LNCAP (cell line): ENCODE data around the gene ADORA2A.

Experiments
- TF ChIP-seq, protein P1 (sequence below): fragments of 450-650 bp; IDR thresholded peaks from 2 replicates; pipeline ENCODE4 v1.5.1; 2017; ENCODE audit warnings: mild to moderate bottlenecking

The ADORA2A gene

GRCh38 chr22:24433001-24433827 lies 5.8 kb downstream of the ADORA2A start:
- TF ChIP-seq, protein P1, sequence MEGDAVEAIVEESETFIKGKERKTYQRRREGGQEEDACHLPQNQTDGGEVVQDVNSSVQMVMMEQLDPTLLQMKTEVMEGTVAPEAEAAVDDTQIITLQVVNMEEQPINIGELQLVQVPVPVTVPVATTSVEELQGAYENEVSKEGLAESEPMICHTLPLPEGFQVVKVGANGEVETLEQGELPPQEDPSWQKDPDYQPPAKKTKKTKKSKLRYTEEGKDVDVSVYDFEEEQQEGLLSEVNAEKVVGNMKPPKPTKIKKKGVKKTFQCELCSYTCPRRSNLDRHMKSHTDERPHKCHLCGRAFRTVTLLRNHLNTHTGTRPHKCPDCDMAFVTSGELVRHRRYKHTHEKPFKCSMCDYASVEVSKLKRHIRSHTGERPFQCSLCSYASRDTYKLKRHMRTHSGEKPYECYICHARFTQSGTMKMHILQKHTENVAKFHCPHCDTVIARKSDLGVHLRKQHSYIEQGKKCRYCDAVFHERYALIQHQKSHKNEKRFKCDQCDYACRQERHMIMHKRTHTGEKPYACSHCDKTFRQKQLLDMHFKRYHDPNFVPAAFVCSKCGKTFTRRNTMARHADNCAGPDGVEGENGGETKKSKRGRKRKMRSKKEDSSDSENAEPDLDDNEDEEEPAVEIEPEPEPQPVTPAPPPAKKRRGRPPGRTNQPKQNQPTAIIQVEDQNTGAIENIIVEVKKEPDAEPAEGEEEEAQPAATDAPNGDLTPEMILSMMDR: no peak

GRCh38 chr22:24433828-24434470 lies 6.5 kb downstream of the ADORA2A start:
- TF ChIP-seq, protein P1: no peak

DNA sequence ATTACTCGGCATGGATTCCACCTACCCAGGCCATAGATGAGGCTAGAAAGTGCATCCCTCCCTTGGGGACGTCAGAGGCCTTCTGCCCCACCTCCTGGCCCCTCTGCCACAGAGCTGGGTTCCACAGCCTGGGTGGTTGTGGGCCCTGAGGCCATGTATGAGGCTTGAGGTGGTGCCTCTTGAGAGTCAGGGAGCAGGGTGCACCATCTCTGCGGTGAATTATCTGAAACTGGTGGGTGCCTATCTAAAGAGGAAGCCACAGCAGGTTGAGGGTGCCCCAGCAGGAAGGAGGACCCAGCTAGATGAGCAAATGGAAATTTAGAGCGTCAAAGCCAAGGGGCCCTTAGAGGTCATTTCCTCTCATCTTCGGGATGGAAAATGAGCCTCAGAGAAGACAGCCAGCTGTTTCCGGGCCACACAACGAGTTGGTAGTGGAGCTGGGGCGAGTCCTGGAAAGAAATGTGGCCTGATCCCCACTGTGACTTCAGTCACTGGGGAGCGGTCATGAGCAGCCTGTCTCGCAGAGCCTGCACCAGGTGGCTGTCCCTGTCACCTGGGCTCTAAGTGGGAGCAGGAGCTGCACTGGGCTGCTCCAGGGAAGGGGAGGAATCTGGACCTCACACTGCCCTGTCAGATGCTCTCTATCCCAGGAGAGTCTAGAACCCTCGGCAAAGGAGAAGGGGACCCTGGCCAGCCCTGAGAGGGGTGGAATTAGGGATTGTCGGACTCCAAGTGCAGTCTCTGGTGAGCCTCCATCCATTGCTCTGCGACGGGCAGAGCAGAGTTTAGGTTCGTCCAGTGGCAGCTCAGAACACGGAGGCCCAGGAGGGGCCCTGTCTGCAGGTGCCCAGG lies 7.3 kb downstream of the ADORA2A start:
- TF ChIP-seq, protein P1: no peak

DNA sequence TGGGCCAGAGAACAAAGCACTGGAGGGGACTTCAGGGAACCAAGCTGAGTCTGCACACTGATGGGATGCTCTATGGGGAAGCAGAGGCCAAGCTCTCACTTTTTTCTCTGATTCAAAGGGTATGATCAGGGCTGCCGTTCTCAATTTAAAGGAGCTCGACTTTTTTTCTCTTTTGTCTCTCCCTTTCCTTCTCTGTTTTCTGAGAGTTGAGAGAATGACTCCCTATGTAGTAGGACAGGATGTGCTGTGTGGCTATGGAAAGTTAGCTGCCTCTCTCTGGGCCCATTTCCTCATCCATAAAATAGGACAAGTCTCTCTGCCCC lies 7.9 kb downstream of the ADORA2A start:
- TF ChIP-seq, protein P1: no peak

GRCh38 chr22:24435861-24436371 lies 8.5 kb downstream of the ADORA2A start:
- TF ChIP-seq, protein P1: no peak

DNA sequence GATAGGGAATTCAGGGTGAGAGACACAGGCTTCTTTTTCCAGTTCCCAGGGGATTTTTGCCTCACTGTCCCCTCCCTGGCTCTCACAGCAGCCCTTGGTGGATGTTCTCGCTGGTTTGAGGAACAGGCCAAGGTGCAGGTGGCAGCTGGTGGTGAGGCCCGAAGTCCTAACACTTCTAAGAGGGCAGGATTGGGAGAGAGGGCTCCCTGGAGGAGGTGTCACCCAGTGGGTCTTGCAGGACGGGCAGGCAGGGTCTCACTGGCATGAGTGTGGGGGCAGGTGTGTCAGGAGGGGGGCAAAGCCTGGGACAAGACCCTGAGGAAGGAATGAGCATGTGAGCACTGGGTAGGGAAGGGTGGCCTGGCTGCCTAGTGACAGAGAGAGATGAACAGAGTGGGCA lies 9.2 kb downstream of the ADORA2A start:
- TF ChIP-seq, protein P1: no peak

DNA sequence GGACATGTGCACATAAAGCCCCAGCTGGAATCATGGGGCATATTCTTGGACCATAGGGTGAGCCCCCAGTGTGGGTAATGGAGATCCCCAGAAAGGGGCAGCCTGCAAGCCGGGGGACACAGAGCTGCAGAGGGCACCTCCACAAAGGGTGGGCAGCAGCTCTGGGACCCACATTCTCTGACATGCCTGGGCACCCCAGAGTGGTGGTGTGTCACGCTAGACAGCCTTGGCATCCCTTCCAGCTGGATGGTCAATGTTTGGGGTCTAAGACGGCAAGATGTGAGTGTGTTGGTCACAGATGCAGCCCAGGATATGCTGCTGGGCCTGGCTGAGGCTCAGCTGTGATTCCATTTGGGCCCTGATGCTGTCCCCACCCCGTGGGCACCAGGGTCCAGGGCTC lies 9.7 kb downstream of the ADORA2A start:
- TF ChIP-seq, protein P1: no peak
